DMS79 treated with DMSO at 0.1 percent for 48 hours (cell line): ENCODE measurements around the gene TRIM15.
"Not testable (repeated sequence)": the region's sequence is repeated elsewhere in the genome, so short reads cannot be mapped to it uniquely, and the experiment has no call there.

ENCODE experiments used
- DNase-seq: peaks from one replicate; lab custom pipeline; 2025; lab: John Stamatoyannopoulos, UW

TRIM15 gene

GRCh38 chr6:30163090-30163917, at the start of gene TRIM15:
TRIM15 (plus strand) TSS chr6:30163546; CDS start chr6:30163685, 139 bp downstream.
- DNase-seq = no peak

GRCh38 chr6:30113841-30114240, 49.5 kb upstream of the TRIM15 start:
- DNase-seq = no peak

GRCh38 chr6:30116724-30117123, 46.6 kb upstream of the TRIM15 start:
- DNase-seq = no peak

- DNase-seq = not testable (repeated sequence)
These were observed 44.7 kb upstream of the TRIM15 start for GRCh38 chr6:30118691-30119090.

- no peak for DNase-seq
These were observed 41.6 kb upstream of the TRIM15 start for GRCh38 chr6:30121446-30122366.

- no peak for DNase-seq
These were observed 40.8 kb upstream of the TRIM15 start for GRCh38 chr6:30122515-30122914.

- no peak for DNase-seq
These were observed 35.9 kb upstream of the TRIM15 start for GRCh38 chr6:30127238-30128093.

GRCh38 chr6:30129265-30130178, 33.8 kb upstream of the TRIM15 start:
- DNase-seq = no peak

- no peak for DNase-seq
These were observed 33.1 kb upstream of the TRIM15 start for GRCh38 chr6:30130179-30130679.

- peak; percentile 68 for DNase-seq
These were observed 32.2 kb upstream of the TRIM15 start for GRCh38 chr6:30130887-30131862.

GRCh38 chr6:30131947-30132497, 31.3 kb upstream of the TRIM15 start:
- no peak for DNase-seq

- no peak for DNase-seq
These were observed 28.2 kb upstream of the TRIM15 start for GRCh38 chr6:30135147-30135546.

- DNase-seq = no peak
These were observed 27.6 kb upstream of the TRIM15 start, which contains the start of gene TRIM40 for GRCh38 chr6:30135757-30136156. TRIM40 (plus strand) TSS chr6:30136140; CDS start chr6:30137037, 897 bp downstream.

GRCh38 chr6:30136570-30137286, 26.6 kb upstream of the TRIM15 start:
- no peak for DNase-seq

- not testable (repeated sequence) for DNase-seq
These were observed 23.1 kb upstream of the TRIM15 start for GRCh38 chr6:30140240-30140639.

- no peak for DNase-seq
These were observed 20.7 kb upstream of the TRIM15 start for GRCh38 chr6:30142665-30143064.

- DNase-seq = no peak
These were observed 19.6 kb upstream of the TRIM15 start for GRCh38 chr6:30143780-30144179.

GRCh38 chr6:30144811-30145210, 18.5 kb upstream of the TRIM15 start:
- DNase-seq = no peak
